Activated T-cell treated with anti-CD3 and anti-CD28 coated beads, Interleukin-2, amount 50 U/mL, for 24 hours (primary cell): Measurements from ENCODE around the gene TMEM39B.
A peak's percentile ranks its signal among the peaks of the same experiment; 100 is the strongest.

ENCODE experiments used
- DNase-seq: peaks from one replicate; pipeline ENCODE4 v3.0.0-alpha.2; 2020
- H3K27ac Mint-ChIP-seq: 2 replicates; pipeline ENCODE4 v1.8.0; 2020; ENCODE audit warnings: mild to moderate bottlenecking, mixed read lengths
- H3K27me3 Mint-ChIP-seq: 2 replicates; pipeline ENCODE4 v1.8.0; 2020; ENCODE audit warnings: mixed read lengths
- H3K36me3 Mint-ChIP-seq: 2 replicates; pipeline ENCODE4 v1.8.0; 2020; ENCODE audit warnings: low read depth, mixed read lengths
- H3K4me1 Mint-ChIP-seq: 2 replicates; pipeline ENCODE4 v1.8.0; 2020; ENCODE audit warnings: low read depth, mixed read lengths
- H3K4me3 Mint-ChIP-seq: 2 replicates; pipeline ENCODE4 v1.8.0; 2020; ENCODE audit warnings: mild to moderate bottlenecking, moderate library complexity, mixed read lengths
- H3K9me3 Mint-ChIP-seq: 2 replicates; pipeline ENCODE4 v1.8.0; 2020; ENCODE audit warnings: mixed read lengths

TMEM39B gene

DNA sequence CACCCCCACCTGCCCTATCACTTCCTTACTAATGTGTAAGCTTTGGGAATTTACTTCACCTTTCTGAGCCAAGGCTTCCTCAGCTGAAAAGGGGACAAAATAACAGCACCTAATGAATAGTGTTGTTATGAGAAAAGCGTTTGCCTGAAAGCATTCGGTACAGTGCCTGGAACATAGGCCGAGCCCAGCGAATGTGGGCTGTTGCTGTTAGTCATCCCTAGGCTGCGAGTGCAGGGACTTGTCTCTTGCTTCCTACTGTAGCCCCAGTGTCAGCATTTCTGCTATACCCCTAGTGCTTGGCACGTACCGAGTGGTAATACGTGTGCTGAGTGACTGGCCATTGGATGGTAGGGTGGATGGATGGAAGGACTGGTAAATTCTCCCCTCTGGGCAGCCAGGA is 18.4 kb downstream of the TMEM39B start:
- Mint-ChIP-seq H3K4me3 (no peak overlapping the region), H3K27me3 (no peaks in the 10 kb centered on the region), H3K9me3 (no peaks in the 10 kb centered on the region), H3K36me3 (peaks cover 65% of the 10 kb centered on the region), H3K4me1 (no peaks in the 10 kb centered on the region), H3K27ac (no peak overlapping the region)
- no peak for DNase-seq

DNA sequence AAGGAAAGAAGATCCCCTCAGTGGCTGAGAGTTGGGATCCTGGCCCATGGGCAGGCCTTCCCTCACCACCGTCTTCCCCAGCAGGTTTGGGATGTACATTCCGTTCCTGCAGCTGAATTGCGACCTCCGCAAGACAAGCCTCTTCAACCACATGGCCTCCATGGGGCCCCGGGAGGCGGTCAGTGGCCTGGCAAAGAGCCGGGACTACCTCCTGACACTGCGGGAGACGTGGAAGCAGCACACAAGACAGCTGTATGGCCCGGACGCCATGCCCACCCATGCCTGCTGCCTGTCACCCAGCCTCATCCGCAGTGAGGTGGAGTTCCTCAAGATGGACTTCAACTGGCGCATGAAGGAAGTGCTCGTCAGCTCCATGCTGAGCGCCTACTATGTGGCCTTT is 18.9 kb downstream of the TMEM39B start:
- no peak overlapping the region for H3K4me3 Mint-ChIP-seq
- DNase-seq, result no peak
- no peaks in the 10 kb centered on the region for H3K27me3 Mint-ChIP-seq
- peak overlapping the region; percentile 11 for H3K27ac Mint-ChIP-seq
- H3K4me1 Mint-ChIP-seq, result no peaks in the 10 kb centered on the region
- H3K36me3 Mint-ChIP-seq, result peaks cover 67% of the 10 kb centered on the region
- no peaks in the 10 kb centered on the region for H3K9me3 Mint-ChIP-seq

DNA sequence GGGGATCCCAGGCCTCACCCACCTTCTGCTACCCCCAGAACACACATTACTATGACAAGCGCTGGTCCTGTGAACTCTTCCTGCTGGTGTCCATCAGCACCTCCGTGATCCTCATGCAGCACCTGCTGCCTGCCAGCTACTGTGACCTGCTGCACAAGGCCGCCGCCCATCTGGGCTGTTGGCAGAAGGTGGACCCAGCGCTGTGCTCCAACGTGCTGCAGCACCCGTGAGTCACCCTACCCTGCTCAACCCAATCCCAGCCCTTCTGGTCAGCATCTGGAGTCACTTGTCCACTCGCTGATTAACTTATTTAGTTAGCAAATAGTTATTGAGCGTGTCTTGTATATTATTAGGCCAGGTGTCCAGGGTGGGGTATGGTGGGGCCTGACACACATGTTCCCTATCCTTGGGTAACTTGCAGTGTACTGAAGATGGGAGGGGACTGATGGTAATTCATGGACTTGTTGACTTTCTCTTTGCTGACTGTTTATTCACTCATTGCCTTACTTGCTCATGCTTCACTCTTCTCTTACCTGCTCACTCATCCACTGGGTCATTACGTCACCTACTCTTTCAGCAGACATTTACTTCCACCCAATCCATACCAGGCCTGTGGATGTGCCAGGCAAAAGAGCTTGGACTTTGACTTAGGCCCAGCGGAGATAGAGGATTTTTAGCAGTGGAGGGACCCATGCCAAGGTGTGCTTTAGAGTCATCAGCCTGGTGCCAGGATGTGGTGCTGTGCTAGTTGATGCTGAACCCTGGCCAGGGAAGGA is 22.2 kb downstream of the TMEM39B start:
- no peak for DNase-seq
- H3K27ac Mint-ChIP-seq, result no peak overlapping the region
- no peaks in the 10 kb centered on the region for H3K9me3 Mint-ChIP-seq
- H3K4me3 Mint-ChIP-seq, result no peak overlapping the region
- peaks cover 82% of the 10 kb centered on the region for H3K36me3 Mint-ChIP-seq
- no peaks in the 10 kb centered on the region for H3K27me3 Mint-ChIP-seq
- H3K4me1 Mint-ChIP-seq, result no peaks in the 10 kb centered on the region

DNA sequence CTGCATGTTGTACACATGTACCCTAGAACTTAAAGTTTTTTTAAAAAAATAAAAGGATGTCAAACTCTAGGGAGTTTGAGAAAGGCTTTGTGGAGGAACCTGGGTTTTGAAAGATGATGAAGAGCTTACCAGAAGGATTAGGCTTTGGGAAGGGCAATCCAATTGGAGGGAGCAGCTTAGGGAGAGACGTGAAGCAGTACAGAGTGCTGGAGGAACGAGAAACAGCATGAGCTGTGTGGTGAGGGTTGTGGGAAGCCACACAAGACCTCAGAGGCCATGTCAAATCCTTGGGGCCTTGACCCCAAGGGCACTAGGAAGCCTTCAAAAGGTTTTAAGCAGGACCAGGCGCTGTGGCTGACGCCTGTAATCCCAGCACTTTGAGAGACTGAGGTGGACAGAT is 26.7 kb downstream of the TMEM39B start:
- H3K27ac Mint-ChIP-seq, result no peak overlapping the region
- H3K9me3 Mint-ChIP-seq, result no peaks in the 10 kb centered on the region
- H3K36me3 Mint-ChIP-seq, result peaks cover 80% of the 10 kb centered on the region
- H3K4me3 Mint-ChIP-seq, result no peak overlapping the region
- peaks cover 3% of the 10 kb centered on the region for H3K4me1 Mint-ChIP-seq
- no peaks in the 10 kb centered on the region for H3K27me3 Mint-ChIP-seq
- DNase-seq, result no peak

DNA sequence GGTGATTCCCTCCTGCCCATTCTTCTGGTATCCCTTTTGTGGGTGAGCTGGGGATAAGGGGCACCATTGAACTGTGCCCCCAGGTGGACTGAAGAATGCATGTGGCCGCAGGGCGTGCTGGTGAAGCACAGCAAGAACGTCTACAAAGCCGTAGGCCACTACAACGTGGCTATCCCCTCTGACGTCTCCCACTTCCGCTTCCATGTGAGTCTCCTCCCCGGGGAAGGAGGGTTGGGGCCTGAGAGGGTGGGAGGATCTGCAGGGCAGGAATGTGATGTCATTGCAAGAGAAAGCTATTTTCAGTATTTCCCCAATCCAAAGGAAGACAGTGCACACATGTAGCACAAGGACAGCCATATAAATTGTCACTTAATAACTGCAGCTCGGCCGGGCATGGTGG is 27.6 kb downstream of the TMEM39B start:
- H3K4me1 Mint-ChIP-seq, result peaks cover 3% of the 10 kb centered on the region
- peaks cover 71% of the 10 kb centered on the region for H3K36me3 Mint-ChIP-seq
- no peaks in the 10 kb centered on the region for H3K9me3 Mint-ChIP-seq
- H3K4me3 Mint-ChIP-seq, result no peak overlapping the region
- no peaks in the 10 kb centered on the region for H3K27me3 Mint-ChIP-seq
- H3K27ac Mint-ChIP-seq, result peak overlapping the region; percentile 49
- DNase-seq, result no peak

DNA sequence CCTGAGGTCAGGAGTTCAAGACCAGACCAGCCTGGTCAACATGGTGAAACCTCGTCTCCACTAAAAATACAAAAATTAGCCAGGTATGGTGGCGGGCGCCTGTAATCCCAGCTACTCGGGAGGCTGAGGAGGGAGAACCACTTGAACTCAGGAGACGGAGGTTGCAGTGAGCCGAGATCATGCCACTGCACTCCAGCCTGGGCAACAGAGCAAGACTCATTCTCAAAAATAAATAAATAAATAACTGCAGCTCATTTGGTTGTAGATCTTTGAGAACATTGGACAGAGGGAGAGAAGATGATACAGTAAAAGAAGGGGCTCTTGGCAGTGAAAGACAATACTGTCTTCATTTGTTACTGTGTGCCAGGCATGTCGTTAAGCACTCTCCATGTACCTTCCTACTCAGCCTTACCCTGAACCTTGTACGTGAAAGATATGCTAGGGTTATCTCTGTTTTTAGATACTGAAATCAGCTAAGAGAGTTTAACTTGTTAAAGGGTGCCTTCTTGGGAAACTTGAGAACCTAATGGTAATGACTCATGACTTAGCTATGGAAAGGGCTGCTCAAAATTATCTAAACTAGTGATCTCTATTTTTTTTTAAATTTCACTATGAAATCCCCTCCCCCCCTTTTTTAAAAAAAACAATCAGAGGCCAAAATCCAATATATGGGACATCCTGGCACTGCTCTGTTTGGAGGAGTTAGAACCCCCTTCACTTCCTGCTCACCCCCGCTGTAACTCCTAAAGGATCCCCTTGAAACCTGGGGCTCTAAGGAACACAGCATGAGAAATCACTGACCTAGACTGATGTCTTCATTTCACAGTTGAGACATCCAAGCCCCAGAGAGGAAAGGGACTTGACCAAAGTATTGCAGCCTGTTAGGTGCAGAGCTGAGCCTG is 28.3 kb downstream of the TMEM39B start:
- no peak overlapping the region for H3K4me3 Mint-ChIP-seq
- peaks cover 64% of the 10 kb centered on the region for H3K36me3 Mint-ChIP-seq
- peaks cover 3% of the 10 kb centered on the region for H3K4me1 Mint-ChIP-seq
- H3K27me3 Mint-ChIP-seq, result no peaks in the 10 kb centered on the region
- DNase-seq, result no peak
- H3K27ac Mint-ChIP-seq, result no peak overlapping the region
- H3K9me3 Mint-ChIP-seq, result no peaks in the 10 kb centered on the region

DNA sequence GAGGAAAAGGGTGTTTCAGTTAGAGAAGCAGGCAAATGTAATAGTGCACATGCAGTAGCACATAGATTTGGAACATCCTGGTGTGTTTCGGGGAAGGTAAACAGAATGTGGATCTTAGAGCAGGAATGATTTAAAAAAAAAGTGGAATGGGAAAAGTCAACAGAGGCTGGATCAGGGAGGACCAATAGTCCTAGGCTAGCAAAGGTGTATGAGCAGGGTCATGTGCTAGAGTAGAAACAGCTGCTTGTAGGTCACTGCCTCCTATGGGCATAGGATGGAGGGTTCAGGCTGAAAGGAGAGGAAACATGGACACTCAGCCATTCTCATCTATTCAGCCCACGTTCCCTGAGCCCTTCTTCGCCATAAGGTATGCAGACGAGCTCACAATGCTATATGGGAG is 31.4 kb downstream of the TMEM39B start:
- Mint-ChIP-seq H3K36me3 (peaks cover 49% of the 10 kb centered on the region), H3K4me1 (peaks cover 10% of the 10 kb centered on the region), H3K27ac (no peak overlapping the region), H3K27me3 (no peaks in the 10 kb centered on the region), H3K9me3 (no peaks in the 10 kb centered on the region), H3K4me3 (no peak overlapping the region)
- no peak for DNase-seq

DNA sequence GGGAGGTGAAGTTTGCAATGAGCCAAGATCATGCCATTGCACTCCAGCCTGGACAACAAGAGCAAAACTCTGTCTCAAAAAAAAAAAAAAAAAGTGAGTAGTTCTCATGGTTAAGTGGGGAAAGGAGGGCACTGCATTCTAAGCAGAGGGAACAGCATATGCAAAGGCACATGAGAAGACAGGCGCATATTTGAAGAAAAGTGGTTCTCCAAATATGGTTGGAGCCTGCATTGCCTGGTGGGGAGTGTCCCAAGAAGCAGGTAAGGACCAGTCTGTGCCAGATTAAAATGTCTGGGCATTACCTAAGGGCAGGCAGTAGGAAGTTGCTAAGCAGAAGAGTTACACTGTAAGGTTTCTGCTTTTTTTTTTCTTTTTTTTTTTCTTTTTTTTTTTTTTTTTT is 32.6 kb downstream of the TMEM39B start:
- no peaks in the 10 kb centered on the region for H3K27me3 Mint-ChIP-seq
- no peaks in the 10 kb centered on the region for H3K9me3 Mint-ChIP-seq
- peaks cover 20% of the 10 kb centered on the region for H3K4me1 Mint-ChIP-seq
- H3K36me3 Mint-ChIP-seq, result peaks cover 47% of the 10 kb centered on the region
- no peak overlapping the region for H3K27ac Mint-ChIP-seq
- no peak overlapping the region for H3K4me3 Mint-ChIP-seq
- no peak for DNase-seq

DNA sequence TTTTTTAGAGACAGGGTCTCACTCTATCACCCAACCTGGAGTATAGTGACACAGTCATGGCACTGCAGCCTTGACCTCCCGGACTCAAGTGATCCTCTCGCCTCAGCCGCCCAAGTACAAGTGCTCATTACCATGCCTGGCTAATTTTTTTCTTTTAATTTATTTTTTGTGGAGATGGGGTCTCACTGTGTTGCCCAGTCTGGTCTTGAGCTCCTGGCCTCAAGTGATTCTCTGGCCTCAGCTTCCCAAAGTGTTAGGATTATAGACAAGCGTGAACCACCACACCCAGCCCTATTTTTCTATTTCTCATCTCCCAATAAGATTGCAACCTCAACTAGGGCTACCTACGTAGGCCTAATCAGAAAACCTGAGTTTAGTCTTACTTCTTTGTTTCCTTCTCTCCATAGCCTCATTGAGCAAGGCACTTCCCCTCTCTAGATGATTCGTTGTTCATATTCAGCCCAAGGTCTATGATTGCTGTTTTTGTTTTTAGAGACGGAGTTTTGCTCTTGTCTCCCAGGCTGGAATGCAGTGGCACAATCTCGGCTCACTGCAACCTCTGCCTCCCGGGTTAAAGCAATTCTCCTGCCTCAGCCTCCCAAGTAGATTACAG is 34.0 kb downstream of the TMEM39B start:
- Mint-ChIP-seq H3K9me3 (no peaks in the 10 kb centered on the region), H3K27me3 (no peaks in the 10 kb centered on the region), H3K4me1 (peaks cover 32% of the 10 kb centered on the region), H3K27ac (peak overlapping the region; percentile 99), H3K36me3 (peaks cover 45% of the 10 kb centered on the region), H3K4me3 (peak overlapping the region; percentile 100)
- no peak for DNase-seq

DNA sequence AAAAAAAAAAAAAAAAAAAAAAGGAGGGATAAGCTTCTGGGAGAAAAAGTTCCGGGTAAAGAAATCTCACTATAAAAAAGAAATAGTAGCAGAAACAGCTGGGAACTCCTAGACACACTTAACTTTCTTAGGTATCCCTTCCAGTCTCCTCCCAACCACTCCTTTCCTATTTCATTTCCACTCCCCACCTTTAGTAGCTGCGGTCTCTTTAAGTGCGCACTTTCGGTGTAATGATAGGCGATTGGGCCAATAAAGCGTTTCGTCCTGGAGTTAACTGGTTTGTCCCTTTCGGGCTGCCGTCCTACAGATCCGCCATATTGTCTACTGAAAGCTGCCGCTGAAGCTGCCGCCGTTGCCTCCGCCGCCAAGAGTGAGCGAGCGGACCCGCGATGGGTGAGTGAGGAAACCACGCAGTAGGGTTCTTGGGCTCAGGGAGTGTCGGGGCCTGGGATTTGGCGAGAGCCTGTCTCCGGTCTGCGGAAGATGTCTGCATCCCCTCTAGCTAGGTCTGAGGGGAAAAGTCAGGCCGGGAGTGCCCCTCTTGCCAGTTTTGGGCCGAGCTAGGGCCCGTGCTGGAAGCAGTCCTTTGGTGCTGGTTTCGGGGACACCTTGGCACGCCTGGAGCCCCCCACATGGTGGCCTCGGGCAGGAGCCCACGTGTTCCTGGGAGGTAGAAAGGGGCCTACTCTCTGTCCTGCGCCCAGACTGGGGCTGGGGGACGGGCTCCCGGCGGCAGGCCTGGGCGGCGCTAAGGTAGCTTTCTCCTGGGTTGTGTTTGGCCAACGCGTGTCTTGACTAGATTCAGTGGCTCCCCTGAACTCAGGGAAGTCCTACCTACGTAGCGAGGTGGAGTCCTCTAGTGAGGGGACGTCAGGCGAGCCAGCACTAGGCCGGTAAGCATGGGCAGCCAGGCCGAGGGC is 35.3 kb downstream of the TMEM39B start, which contains the start of gene KPNA6:
Gene KPNA6 (plus strand): TSS at position 315 of the 920 bp plus-strand sequence. CDS start 75 bp downstream, at position 390.
- Mint-ChIP-seq H3K36me3 (peaks cover 40% of the 10 kb centered on the region), H3K27me3 (no peaks in the 10 kb centered on the region), H3K4me3 (peak within 1 kb of the TSS; percentile 100), H3K9me3 (no peaks in the 10 kb centered on the region), H3K4me1 (peaks cover 41% of the 10 kb centered on the region), H3K27ac (peak within 1 kb of the TSS; percentile 99)
- peak; percentile 91 for DNase-seq

DNA sequence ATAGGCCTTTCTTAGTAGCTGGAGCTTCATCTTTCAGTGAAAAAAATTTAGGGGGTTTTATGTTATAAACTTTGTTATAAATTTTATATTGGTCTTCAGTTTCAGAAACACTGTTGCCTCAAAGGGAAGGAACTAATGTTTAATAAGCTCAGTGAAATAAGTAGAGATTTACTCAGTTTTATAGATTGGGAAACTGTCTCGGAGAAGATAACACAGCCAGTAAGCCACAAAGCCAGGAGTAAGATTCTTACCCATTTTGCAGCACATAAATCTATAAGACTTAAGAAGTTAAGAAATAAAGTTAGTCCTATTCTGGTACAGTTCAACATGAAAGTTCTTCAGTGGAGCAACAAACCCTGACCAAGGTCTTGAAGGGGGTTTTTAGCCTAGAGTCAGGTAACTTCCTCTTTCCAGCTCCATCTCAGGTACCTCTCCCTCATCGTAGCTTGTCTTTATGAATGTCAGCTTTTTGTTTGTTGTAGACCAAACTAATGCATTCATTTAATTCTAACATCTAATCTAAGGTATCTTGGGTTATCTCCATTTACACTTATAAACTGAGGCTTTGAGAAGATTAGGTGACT is 38.4 kb downstream of the TMEM39B start:
- Mint-ChIP-seq H3K4me3 (no peak overlapping the region), H3K27ac (peak overlapping the region; percentile 71), H3K27me3 (no peaks in the 10 kb centered on the region), H3K4me1 (peaks cover 62% of the 10 kb centered on the region), H3K9me3 (no peaks in the 10 kb centered on the region), H3K36me3 (peaks cover 56% of the 10 kb centered on the region)
- no peak for DNase-seq

DNA sequence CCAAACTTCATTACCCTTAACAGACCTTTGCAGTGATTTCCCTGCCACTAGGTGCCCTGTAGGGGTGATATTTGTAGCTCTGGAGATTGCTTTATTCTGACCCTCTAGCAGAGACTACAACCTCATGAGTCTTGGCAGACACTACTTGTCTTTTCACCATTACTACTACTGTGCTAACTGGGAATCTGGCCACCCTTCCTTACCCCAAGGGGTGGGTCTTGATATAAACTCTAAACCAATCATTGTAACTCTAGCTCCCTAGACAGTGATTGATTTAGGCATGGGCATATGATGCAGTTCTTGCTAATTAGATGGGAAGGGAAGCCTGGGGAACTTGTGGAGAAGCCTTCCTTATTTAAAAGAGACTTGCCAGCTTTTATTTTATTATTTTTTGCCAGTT is 39.0 kb downstream of the TMEM39B start:
- peak overlapping the region; percentile 71 for H3K27ac Mint-ChIP-seq
- no peaks in the 10 kb centered on the region for H3K9me3 Mint-ChIP-seq
- H3K4me3 Mint-ChIP-seq, result no peak overlapping the region
- no peaks in the 10 kb centered on the region for H3K27me3 Mint-ChIP-seq
- peaks cover 61% of the 10 kb centered on the region for H3K36me3 Mint-ChIP-seq
- no peak for DNase-seq
- peaks cover 68% of the 10 kb centered on the region for H3K4me1 Mint-ChIP-seq

DNA sequence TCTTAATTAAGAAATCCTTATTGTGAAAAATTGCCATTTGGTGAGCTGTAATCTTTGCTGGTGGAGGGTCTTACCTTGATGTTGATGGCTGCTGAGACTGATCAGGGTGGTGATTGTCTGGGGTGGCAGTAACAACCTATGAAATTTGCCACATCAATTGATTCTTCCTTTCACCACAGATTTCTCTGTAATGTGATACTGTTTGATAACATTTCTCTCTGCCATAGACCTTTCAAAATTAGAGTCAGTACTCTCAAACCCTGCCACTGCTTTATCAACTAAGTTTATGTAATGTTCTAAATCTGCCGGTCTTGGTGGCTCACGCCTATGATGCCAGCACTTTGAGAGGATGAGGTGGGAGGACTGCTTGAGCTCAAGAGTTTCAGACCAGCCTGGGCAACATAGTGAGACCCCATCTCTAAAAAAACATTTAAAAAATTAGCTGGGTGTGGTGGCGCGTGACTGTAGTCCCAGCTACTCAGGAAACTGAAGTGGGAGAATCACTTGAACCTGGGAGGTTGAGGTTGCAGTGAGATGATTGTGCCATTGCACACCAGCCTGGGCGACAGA is 40.2 kb downstream of the TMEM39B start:
- peak overlapping the region; percentile 0 for H3K4me3 Mint-ChIP-seq
- peak overlapping the region; percentile 86 for H3K27ac Mint-ChIP-seq
- peaks cover 67% of the 10 kb centered on the region for H3K4me1 Mint-ChIP-seq
- no peaks in the 10 kb centered on the region for H3K27me3 Mint-ChIP-seq
- peaks cover 65% of the 10 kb centered on the region for H3K36me3 Mint-ChIP-seq
- DNase-seq, result no peak
- H3K9me3 Mint-ChIP-seq, result no peaks in the 10 kb centered on the region
